Neural crest cell (in vitro differentiated cells): Measurements from ENCODE around the gene WDFY4. TPM values are rescaled to one million over a fixed set of nuclear protein-coding genes. Genes with fewer than 3 reads are reported as not detected.

ENCODE experiments used
- DNase-seq: peaks from one replicate; pipeline ENCODE4 v3.0.0; 2021; ENCODE audit warnings: low read depth, mixed read lengths, low spot score
- H3K27ac Mint-ChIP-seq: one replicate; pipeline ENCODE4 v1.8.0; 2021; ENCODE audit warnings: mild to moderate bottlenecking, mixed read lengths; ENCODE audit not compliant: unreplicated experiment
- H3K27me3 Mint-ChIP-seq: 2 replicates; pipeline ENCODE4 v1.8.0; 2021; ENCODE audit warnings: low read depth, mild to moderate bottlenecking, mixed read lengths
- H3K36me3 Mint-ChIP-seq: 2 replicates; pipeline ENCODE4 v1.8.0; 2021; ENCODE audit warnings: low read depth, mild to moderate bottlenecking, mixed read lengths
- H3K4me1 Mint-ChIP-seq: 2 replicates; pipeline ENCODE4 v1.8.0; 2021; ENCODE audit warnings: mixed read lengths
- H3K4me3 Mint-ChIP-seq: one replicate; pipeline ENCODE4 v1.8.0; 2021; ENCODE audit warnings: mild to moderate bottlenecking, mixed read lengths
- H3K9me3 Mint-ChIP-seq: 2 replicates; pipeline ENCODE4 v1.8.0; 2021; ENCODE audit warnings: mixed read lengths
- total RNA-seq: library from RNA; stranded (reverse); gene quantifications from 2 replicates; pipeline ENCODE4 v1.2.1, GENCODE V29; 2021
- TF ChIP-seq, protein P1 (sequence below): fragments of 200-600 bp; sonication (generic); conservative IDR thresholded peaks from 2 replicates; pipeline ENCODE4 v1.5.0; 2021; ENCODE audit warnings: antibody characterized with exemption, mild to moderate bottlenecking

The WDFY4 gene
- total RNA-seq, 1 donor from 2014 or later: not detected

DNA sequence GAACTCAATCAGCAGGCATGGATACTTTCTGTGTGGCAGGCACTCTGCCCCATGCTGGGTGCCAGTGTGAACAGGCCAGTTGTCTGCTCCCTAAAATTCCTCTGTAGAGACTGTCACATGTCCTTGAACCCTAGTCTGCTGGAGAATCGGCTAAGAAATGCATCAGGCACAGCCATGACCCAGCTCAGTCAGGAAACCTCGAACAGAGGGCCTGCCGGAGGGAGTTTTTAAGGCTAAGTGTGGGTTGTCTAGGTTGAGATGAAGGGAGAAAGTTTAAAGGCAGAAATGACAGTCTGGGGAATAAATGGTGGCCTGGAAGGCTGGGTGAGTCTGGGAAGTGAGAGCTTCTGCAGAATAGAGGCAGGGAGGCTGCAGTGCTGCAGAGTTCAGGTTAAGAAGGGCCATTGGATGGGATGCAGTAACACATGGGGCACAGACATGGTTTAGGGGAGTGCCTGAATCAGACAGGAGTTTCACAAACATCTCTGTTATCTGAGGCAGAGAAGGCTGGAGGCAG lies 45.3 kb downstream of the WDFY4 start:
- Mint-ChIP-seq H3K27ac (no peak overlapping the region), H3K4me1 (no peaks in the 10 kb centered on the region), H3K9me3 (no peaks in the 10 kb centered on the region), H3K27me3 (peaks cover 4% of the 10 kb centered on the region), H3K36me3 (no peaks in the 10 kb centered on the region), H3K4me3 (no peak overlapping the region)
- DNase-seq: no peak
- TF ChIP-seq, protein P1, sequence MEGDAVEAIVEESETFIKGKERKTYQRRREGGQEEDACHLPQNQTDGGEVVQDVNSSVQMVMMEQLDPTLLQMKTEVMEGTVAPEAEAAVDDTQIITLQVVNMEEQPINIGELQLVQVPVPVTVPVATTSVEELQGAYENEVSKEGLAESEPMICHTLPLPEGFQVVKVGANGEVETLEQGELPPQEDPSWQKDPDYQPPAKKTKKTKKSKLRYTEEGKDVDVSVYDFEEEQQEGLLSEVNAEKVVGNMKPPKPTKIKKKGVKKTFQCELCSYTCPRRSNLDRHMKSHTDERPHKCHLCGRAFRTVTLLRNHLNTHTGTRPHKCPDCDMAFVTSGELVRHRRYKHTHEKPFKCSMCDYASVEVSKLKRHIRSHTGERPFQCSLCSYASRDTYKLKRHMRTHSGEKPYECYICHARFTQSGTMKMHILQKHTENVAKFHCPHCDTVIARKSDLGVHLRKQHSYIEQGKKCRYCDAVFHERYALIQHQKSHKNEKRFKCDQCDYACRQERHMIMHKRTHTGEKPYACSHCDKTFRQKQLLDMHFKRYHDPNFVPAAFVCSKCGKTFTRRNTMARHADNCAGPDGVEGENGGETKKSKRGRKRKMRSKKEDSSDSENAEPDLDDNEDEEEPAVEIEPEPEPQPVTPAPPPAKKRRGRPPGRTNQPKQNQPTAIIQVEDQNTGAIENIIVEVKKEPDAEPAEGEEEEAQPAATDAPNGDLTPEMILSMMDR: no peak

DNA sequence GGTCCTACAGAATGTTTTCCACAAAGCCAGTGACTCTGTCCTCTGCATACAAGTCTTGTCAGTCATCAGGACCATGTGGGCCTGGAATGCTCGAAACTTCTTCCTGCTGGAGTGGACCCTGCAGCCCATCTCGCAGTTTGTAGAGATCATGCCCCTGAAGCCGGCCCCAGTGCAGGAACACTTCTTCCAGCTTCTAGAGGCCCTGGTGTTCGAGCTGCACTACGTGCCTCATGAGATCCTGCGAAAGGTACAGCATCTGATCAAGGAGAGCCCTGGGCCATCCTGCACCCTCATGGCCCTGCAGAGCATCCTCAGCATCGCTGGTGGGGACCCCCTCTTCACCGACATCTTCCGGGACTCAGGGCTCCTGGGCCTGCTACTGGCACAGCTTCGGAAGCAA lies 46.5 kb downstream of the WDFY4 start:
- Mint-ChIP-seq H3K4me3 (no peak overlapping the region), H3K4me1 (no peaks in the 10 kb centered on the region), H3K27ac (no peak overlapping the region), H3K9me3 (no peaks in the 10 kb centered on the region), H3K27me3 (peaks cover 6% of the 10 kb centered on the region), H3K36me3 (no peaks in the 10 kb centered on the region)
- DNase-seq: no peak
- TF ChIP-seq, protein P1: no peak

DNA sequence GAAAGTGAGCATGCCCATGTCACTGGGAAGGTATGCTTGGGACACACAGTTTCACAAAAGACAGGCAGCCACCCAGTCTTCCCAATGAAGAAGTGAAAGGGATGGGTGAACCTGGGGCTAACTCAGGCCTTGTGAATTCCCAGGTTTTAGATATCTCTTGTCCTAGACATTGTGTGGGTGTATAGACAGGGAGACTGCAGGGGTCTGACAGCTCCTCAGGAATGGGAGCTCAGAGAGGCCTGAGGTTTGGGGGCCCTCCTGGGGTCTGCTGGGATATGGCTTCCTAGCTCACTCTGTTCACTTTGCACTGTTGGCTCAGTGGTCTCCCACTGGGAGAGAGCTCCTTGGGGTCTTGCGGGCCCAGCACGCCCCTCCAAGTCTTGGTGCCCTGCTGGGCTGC lies 47.0 kb downstream of the WDFY4 start:
- H3K27ac Mint-ChIP-seq: no peak overlapping the region
- no peaks in the 10 kb centered on the region for H3K9me3 Mint-ChIP-seq
- no peaks in the 10 kb centered on the region for H3K4me1 Mint-ChIP-seq
- TF ChIP-seq, protein P1: no peak
- no peak for DNase-seq
- no peak overlapping the region for H3K4me3 Mint-ChIP-seq
- H3K36me3 Mint-ChIP-seq: no peaks in the 10 kb centered on the region
- H3K27me3 Mint-ChIP-seq: peaks cover 4% of the 10 kb centered on the region

DNA sequence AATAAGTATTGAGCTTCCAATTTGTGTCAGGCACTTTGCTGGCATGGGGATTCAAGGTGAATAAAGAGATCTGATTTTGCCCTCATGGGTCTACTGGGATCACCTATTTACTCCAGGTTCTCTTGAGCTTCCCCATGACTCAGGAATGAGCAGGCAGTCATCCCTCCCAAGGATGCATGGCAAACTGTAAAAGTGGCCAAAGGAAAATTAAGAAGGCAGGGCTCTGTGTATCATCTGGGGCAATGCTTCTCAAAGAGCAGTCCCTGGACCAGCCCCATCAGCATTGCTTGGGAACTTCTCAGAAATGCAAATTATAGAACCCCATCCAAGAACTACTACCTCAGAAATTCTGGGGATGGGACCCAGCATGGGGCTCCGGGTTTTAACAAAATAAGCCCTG lies 48.7 kb downstream of the WDFY4 start:
- Mint-ChIP-seq H3K4me3 (no peak overlapping the region), H3K4me1 (no peaks in the 10 kb centered on the region), H3K36me3 (no peaks in the 10 kb centered on the region), H3K27ac (no peak overlapping the region), H3K9me3 (no peaks in the 10 kb centered on the region), H3K27me3 (peaks cover 4% of the 10 kb centered on the region)
- DNase-seq: no peak
- TF ChIP-seq, protein P1: no peak

DNA sequence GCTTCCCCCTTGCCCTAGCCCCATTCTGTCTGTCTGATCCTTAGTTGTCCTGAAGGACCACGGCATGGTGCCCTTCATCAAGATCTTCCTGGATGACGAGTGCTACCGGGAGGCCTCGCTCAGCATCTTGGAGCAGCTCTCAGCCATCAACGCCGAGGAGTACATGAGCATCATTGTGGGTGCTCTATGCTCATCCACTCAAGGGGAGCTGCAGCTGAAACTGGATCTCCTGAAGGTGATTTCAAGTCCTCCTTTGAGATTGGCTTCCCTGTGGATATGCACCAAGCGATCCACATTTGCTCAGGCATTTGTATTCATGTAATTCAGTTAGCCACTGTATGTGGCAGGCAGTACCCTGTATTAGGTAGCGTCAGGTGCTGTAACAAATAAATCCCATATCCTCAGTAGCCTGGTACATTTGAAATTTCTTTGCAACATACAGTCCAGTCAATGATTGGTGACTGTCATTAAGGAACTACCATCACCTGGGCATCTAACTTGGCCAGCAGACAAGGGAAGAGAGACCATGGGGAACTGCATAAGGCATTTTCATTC lies 51.2 kb downstream of the WDFY4 start:
- DNase-seq: no peak
- H3K36me3 Mint-ChIP-seq: no peaks in the 10 kb centered on the region
- no peak overlapping the region for H3K27ac Mint-ChIP-seq
- peaks cover 4% of the 10 kb centered on the region for H3K27me3 Mint-ChIP-seq
- TF ChIP-seq, protein P1: no peak
- H3K9me3 Mint-ChIP-seq: no peaks in the 10 kb centered on the region
- H3K4me3 Mint-ChIP-seq: no peak overlapping the region
- H3K4me1 Mint-ChIP-seq: peaks cover 19% of the 10 kb centered on the region
